Superior temporal gyrus (tissue), 1 donor: ENCODE results near the gene ARMC2.

Experiments used
- DNase-seq: peaks from one replicate; pipeline ENCODE4 v3.0.0-alpha.2; 2016; ENCODE audit errors: extremely low spot score

ARMC2 gene

DNA sequence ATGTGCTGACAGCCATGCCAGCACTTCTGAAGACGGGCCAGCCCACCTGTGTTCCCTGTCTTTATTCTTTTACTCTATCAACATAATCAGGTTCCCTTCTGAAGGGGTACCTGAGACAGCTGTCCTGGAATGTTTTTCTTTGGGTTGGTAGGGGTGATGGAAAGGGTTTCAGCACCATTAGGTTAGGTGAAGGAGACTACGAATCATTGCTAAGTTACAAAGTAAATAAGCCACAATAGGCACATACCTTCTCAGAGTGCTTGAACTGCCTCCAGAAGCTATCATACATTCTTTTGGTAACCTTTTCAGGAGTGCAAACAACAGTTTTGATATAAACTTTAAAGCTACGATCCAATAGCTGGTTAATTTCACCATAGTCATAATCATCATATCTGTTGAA, 140.1 kb downstream of the ARMC2 start:
- no peak for DNase-seq

DNA sequence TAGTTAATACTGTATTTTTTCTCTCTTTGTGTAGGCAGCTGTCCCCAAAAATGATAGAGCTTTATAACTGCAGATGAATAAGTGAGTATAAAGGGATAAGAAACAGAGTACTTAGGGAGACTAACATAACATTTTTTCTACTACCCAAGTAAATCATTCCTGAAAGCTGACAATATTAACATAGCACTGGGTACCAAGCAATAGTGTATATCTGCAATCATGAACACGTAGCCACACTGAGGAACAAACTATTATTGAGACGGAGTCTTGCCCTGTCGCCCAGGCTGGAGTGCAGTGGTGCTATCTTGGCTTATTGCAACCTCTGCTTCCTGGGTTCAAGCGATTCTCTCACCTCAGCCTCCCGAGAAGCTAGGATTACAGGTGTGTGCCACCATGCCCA, 140.5 kb downstream of the ARMC2 start:
- no peak for DNase-seq

DNA sequence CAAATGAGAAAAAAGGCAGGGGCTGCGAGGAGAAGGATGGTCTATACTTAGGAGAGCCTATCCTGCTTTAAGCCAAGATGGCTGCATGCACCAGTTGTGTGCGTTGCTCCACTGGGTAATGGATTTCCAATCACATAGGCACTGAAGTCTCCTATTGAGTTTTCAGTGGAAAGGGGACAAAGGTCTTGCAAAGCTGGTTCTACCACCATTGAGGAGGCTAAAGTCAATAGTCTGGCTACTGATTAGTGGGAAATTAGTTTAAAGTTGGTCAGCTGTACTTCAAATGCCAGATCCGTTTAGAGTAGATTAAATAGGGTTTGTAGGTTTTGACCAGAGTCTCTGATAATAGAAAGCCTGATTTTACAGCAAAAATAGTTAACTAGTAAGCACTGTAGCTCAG, 141.5 kb downstream of the ARMC2 start:
- DNase-seq: no peak

DNA sequence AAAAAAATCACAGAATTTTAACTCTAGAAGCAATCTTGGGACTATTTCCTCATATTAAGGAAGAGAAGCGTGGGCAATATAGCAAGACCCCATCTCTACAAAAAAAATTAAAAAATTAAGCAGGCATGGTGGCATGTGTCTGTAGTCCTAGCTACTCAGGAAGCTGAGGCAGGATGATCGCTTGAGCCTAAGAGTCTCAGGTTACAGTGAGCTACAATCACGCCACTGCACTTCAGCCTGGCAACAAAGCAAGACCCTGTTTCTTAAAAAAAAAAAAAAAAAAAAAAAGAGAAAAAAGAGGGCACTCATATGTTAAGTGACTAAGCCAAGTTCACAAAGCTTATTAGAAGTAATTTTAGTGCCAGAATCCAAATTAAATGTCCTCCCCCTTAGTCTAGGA, 145.7 kb downstream of the ARMC2 start:
- no peak for DNase-seq

DNA sequence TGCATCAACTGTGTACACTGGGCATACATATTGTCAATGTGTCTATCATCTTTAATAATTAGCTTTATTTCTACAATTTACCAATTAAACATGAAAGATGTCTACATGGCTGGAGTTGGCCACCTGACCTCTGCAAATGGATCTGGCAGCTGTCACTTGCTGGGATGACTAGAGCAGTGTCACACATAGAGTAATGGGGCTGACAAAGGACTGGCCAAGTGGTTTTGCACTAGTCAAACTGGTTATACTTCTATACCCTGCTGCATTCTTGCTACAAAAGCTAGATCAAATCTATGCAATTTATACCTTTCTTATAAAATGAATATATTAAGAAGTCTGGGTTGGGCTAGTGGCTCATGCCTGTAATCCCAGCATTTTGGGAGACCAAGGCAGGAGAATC, 147.1 kb downstream of the ARMC2 start:
- DNase-seq: no peak

DNA sequence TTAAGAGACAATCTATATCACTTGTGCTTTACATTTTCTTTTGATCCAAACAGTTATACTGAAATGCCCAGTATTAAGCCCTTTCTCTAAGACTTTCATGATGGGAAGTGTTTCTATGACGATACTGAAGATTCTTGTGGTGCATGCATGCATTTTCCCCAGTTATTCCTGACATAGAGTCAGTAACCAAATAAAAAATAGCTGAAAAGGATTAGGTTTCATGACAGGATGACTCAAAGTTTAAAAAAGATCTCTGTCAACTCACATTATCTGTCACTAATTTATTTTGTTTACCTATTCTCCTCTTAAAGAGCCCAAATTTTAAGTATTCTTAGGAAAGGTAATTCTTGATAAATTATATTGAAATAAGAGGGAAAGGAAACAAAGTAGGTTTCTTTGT, 148.0 kb downstream of the ARMC2 start:
- DNase-seq: no peak

DNA sequence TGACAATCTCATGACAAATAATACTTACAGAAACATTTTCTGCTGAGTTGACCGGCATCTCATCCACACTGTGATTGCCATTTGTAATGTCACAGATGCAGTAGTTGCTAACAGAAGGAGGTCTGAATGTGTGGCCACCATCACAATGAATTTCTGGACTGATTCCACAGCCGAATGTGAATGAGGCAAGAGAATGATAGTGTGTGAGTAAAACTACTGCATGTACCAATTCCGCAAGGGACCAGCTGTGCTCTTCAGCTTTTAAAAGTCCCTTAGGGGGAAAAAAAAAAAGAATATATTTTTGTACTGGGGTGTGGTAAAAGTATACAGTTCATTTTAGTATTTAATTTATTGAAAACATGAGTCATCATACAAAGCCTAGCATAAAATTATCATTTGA, 150.3 kb downstream of the ARMC2 start:
- DNase-seq: peak; percentile 71

DNA sequence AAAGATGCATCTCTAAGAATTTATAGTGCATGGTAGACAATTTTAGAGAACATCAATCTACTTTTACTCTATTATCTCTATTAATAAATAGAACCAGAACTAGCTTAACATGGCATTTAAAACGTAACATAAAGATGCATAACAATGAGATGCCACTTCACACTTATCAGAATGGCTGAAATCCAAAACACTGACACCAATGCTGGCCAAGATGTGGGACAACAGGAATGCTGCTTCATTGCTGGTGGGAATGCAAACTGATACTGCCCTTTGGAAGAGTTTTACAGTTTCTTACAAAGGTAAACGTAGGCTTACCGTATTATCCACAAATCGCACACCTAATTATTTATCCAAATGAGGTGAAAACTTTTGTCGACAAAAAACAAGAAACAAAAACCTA, 151.2 kb downstream of the ARMC2 start:
- no peak for DNase-seq

DNA sequence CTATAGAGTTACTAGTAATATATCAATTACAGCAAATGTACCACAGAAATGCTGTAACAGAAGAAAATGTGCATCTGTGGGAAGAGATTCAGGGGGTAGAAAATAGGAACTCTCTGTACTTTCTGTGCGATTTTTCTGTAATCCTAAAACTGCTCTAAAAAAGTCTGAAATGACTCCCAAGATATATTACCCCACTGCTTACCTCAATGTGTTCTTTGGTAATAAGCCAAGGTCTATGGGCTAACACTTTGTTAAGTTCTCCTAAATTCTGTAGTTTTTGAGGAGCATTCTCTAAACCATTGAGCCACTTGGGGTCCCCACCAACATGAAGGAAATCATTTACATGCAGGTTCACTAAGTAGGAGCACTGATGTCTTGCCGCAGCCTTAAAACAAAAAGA, 152.1 kb downstream of the ARMC2 start:
- no peak for DNase-seq

DNA sequence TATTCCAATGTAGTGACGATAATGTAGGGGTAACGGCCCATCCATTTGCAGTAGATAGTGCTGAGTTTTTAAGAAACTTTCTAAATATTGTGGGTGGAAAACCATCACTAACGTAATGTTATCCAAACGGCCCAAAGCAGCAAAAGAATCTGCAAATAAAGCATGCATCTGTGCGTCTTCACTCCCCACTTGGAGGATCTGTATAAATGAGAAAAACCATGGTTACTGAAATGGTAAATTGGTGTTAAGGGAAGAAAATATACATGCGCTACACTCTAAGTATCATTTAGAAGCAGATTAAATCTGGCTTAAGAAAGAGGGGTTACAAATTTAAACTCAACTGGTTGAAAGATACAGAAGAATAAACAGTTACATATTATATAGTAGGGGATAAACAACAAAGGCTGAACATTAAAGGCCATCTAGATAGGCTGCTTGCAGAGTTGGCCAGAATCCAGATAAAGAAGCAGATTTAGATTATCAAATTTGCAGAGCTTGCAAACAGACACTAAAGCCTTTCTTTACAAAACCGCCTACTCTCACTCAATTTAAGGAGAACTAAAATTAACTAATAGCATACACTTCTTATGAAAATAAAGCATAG, 153.2 kb downstream of the ARMC2 start:
- DNase-seq: peak; percentile 57

DNA sequence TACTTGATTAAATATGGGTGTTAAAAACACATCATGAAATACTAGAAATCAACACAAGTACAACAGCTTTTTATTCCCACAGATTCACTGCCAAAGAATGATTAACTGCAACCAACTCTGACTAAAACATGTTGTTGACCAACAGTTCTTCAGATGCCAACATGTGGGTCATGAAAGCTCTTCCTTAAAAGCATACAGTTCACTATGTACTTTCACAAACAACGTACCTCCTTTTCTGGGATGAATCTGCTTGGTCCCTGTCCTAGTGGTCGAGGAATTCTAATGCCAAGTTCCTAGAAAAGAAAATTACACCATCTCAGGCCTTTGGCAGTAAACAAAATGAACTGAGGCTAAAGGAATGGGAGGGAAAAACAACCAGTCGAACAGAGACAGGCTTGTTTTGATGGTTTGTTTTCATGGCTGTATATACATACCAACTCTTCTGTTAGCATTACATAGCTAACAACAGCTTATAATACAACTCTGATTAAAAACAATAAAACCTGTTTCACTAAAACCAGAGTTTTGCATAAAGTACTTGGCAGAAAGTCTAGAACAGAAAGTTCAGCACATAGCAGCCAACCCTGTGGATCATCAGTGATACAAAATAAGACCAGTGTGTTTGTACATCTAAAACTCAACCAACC, 154.0 kb downstream of the ARMC2 start:
- peak; percentile 85 for DNase-seq

DNA sequence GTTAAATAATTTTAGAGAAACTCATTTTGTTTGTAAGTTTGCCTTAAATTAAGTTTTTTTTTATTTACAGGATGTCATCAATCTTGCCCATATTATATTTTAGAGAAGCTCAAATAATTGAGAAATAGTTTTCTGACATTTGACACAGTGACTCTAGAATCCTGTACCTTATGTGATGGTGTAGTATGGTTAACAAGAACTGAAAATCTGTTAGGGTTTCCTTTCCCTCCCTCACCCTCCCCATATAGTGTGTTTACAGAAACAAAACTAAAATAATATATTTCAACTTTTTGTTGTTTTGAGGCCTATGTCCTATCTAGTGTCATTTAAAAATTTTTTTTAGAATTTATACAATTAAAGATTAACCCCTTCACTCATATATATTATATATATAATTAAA, 154.7 kb downstream of the ARMC2 start:
- DNase-seq: no peak

DNA sequence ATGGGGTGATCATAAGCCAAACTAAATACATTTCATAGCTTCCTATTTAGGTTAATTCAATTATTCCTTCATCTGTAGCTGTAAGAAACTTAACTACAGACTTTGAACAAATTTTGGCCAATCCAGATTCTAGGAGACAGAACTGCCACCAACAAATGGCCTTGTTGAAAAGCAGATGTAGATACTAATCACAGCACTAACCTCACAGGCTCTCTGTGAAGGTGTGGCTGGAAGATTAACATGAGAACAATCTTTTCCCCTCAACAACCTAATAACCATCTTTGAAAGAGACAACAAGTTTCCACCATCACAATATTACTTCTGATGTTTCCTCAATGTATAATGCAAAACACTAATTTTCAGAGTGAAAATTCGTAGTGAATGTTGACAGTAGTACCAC, 158.6 kb downstream of the ARMC2 start:
- no peak for DNase-seq

DNA sequence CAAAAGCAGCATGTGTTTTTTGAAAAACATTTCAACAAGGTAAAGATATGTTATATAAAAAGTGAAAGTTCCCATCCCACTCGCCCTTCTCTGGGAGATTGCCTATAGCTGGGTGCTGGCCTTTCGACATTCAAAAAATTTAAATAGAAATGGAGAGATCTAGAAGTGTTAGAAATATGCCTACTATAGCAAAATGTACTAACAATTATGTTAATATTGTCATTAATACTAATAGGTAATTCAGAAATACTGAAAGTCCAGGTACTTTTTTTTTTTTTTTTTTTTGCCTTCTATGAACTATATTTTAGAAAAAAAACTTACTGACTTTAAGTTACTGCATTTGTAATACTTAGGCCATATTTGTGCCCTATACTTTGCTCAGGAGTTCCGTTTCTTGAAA, 159.3 kb downstream of the ARMC2 start:
- DNase-seq: no peak

DNA sequence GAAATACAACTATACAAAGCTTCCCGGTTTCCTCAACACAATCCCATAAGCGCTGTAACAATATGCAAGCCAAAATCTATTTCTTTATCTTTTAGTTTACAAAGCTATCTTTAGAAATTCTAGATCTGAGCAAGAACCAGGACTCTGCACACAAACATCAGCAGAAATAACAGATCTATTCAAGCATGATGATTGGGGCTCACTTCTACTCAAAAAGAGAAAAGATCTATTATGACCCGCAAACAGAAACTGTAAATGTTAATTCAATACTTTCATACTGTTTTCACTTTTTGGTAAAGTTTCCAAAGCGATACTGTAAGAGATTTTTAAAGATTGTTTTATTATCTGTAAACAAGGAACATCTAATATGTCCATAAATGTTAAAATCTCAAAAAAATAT, 159.8 kb downstream of the ARMC2 start:
- peak; percentile 74 for DNase-seq

DNA sequence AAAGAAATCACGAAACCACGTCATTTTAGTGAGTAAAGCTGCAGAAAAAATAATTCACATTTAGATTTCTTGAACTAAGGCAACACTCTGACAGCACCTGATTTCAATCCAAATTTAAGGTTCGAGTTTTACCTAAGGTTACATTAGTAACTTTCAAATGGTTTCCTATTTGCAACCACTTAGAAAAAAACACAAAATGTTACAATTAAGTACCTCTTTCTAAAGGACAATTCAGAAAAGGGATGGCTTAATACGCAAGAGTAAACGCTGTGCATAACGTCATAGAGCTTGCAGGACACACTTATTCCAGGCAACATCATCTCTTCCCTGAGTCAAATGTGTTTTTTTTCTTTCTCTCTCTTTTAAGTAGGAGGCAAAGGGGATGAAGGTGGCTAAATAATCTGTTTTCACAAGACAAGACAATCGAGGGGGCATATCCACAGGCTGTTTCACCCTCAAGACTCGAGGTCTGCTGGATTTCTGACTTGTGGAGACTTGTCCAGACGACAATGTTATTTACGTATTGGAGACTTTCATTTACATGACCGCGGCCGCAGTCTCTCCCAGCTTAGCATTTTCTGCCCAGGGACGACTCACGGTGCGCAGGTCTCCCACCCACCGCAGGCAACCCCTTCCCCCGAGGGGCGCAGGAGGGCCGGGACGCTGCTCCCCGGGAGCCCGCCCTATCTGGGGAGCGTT, 160.5 kb downstream of the ARMC2 start:
- DNase-seq: peak; percentile 87

DNA sequence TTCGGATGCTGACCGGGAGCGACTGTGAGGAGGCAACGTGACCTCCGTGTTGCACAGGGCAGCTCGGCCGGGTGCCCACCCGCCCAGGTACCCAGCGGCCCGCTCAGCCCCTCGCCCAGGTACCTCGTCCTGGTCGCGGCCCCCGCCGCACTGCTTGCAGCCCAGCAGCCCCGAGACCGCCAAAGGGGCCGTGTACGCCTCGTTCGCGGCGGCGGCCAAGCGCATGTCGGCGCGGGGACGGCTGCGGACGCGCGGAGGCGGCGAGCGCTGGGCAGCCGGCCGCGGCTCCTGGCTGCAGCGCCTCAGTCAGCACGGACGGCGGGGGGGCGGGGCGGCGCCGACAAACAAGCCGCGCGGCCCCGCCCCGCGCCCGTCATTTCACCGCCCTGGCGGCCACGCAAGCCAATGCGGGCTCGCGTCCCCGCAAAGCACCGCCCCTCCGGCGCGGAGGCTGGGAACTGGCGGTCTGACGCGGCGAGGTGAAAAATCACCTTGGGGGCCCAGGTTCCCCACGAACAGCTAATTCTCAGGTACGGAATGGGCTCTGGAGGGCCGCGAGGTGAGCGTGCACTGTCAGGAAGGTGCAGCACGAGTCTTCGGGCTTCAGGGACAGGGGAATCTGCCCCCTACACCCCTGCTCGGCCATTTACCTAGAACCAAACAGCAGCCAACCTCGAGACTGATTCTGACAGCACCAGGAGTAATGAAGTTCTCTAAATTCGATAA, 161.2 kb downstream of the ARMC2 start:
- DNase-seq: peak; percentile 90

DNA sequence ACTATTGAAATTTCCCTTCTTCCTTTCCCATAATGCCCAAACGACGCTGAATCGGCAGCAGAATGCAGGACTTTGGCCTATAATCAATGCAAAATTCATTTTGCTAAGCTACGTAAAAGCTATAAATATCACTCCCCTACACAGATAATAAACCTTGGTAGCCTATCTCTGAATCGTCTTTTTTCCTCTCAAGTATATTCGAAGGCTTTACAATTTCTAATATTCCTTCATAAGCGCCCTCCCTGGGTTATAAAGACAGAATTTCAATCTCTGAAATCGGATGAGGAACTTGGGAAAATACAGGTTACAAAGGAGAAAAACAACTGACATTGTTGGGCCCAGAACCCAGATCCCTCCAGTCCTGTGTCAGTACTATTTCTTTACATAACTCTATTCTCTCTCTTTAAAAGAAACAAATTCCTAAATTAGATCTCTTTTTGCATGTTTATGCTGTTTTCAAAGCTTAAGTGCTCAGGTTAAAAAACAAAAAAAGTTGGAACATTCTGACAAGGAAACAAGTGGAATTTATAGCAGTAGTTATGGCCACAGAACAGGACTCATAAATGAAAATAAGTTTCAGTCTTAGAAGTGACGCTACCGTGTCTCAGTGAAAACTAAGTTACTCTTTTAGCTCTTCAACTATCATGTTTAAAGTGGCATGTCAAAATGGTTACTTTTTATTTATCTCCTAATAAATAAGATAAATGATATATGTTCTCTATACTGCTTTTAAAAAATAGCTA, 161.9 kb downstream of the ARMC2 start:
- peak; percentile 73 for DNase-seq

DNA sequence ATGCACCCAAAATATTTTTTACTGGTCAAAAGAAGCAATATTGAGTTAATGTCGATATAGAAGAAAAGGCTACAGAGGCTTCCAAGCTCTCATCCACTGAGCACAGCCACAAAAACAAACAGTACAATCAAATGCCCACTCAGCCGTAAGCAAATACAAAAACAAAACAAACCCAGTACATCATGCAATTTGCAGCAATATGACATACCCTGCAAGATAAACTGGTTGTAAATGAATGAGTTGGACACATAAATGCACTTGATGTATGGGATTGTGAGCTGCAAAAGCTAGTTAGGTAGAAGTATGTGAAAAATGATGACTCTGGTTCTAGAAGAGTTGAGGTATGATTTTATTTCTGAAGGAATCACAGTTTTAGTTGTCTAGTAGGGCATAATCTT, 162.5 kb downstream of the ARMC2 start:
- peak; percentile 65 for DNase-seq

DNA sequence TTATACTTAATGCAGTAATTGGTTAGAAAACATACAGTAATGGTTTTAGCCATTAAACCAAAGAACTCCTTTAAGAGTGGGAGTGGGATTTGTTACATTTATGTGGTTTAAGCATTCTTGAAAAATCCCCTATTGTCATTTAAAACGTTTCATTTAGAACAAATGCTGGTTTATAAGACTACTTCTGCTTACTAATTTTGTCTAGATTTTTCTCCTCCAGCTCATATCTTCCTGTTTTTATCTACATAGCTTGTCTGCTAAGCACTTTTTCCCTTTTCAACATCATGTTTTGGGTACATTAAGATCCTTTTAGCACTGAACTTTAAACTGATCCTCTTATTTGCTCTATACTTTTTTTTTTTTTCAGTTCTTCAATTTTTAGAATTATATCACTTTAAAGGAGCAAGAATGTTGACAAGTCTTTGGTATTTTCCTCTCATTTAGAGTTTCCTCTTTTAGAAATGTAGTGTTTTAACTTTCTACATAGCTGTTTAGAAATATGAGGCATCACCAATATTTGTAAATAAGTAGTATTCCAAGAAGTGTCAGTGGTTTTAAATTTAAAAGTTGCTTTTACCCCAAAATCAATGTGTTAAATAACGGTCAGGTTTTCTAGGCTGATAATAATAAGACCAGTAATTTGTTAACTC, 165.6 kb downstream of the ARMC2 start:
- DNase-seq: no peak

DNA sequence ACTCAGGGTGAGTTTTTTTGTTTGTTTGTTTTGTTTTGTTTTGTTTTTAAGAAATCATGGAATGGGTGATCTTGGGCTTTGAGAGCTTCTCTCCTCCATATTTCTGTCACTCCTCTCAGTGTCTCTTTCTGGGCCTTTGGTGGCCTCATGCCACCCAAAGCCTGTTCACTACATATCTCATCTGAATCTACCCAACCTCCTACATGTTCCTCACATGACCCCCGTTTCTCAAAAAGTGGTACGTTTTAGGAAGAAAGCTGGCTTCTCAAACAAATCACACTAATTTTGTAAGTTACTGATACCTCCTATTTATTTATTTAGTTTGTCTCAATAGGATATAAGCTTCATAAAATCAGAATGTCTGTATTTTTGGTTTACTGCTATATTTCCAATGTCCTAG, 166.4 kb downstream of the ARMC2 start:
- no peak for DNase-seq

DNA sequence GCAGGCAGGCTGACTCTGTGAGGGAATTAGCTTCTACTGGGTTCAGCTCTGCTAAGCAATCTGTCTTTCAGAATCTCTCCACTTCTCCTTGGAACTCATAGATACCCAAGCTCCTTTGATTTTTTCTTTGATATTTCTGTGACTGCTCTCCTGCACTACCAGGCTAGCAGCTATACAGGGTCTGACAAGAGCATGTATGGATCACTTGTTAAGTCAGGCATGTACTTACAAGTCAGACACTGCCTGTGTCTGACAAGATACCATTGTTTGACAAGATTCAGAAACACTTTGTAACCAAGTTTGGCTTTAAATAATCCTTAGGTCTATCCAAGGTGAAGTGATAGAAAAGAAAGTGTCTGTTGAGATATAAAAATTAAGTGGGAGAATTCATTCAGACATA, 167.0 kb downstream of the ARMC2 start:
- no peak for DNase-seq
